Pancreas (tissue), 10 donors: ENCODE results near the gene C20orf173. TPM values are rescaled to one million over a fixed set of nuclear protein-coding genes. Genes with fewer than 3 reads are reported as not detected.

ENCODE experiments used
- ATAC-seq, 4 donors: fragments of 200-7000 bp; cut with Tn5 transposase; one replicate each; pipeline versions ENCODE4 v1.8.0 to v1.9.1; 2020; ENCODE audit warnings: mild to moderate bottlenecking in 4 of 4, moderate library complexity in 4 of 4
- DNase-seq, 6 donors: peaks; one replicate each; pipeline ENCODE4 v3.0.0-alpha.2; 2020
- FAIRE-seq: peaks from 2 replicates; lab custom pipeline; 2012; peaks lifted over from hg19 to GRCh38; lab: Jason Lieb, UNC
- H3K27ac ChIP-seq, 4 donors: fragments of 200-600 bp; sonication (generic); 1 replicate in 3 of 4; 2 replicates in 1 of 4; pipeline versions ENCODE4 v1.5.0 to v1.8.0; 2020
- H3K27me3 ChIP-seq, 4 donors: fragments of 200-600 bp; one replicate each; pipeline ENCODE4 v1.8.0; 2021
- H3K36me3 ChIP-seq, 3 donors: fragments of 200-600 bp; sonication (generic) in 1 of 3; one replicate each; pipeline versions ENCODE4 v1.5.0 to v1.8.0; 2020 to 2021
- H3K4me1 ChIP-seq, 3 donors: fragments of 200-600 bp; one replicate each; pipeline ENCODE4 v1.8.0; 2021
- H3K4me3 ChIP-seq, 4 donors: fragments of 200-600 bp; sonication (generic) in 2 of 4; one replicate each; pipeline versions ENCODE4 v1.5.0 to v1.8.0; 2020 to 2021
- H3K9me3 ChIP-seq, 4 donors: fragments of 200-600 bp; one replicate each; pipeline ENCODE4 v1.8.0; 2021
- WGBS, 2 donors: extraction: QIAGEN DNeasy Blood & Tissue Kit; methylation state at CpG; one replicate each; pipeline ENCODE4 v1.1.7; 2013; 5-methylcytosine and 5-hydroxymethylcytosine counted together
- intact Hi-C, 3 donors: fragments of 100-400 bp; cut with DNase I; formaldehyde crosslinking; loops; one replicate each; pipeline versions ENCODE4 v1.11.1 to v1.14.2; 2022
- polyA plus RNA-seq, 2 donors: library from polyadenylated mRNA; stranded (reverse); fragments of 200-250 nt; gene quantifications; one replicate each; pipeline ENCODE4 v1.2.3, GENCODE V29; 2013
- total RNA-seq, 6 donors: library from RNA; stranded (reverse); fragmentation: NEBNext Ultra II Directional in 4 of 6; extraction: Animal tissue kit (Norgen Biotek cat#: 25700) in 4 of 6; gene quantifications; one replicate each; pipeline versions ENCODE4 v1.2.1 to v1.2.4, GENCODE V29; 2021 to 2023
- TF ChIP-seq, protein P1 (sequence below), 4 donors: fragments of 200-600 bp; sonication (generic) in 3 of 4; IDR thresholded peaks; one replicate each; pipeline versions ENCODE4 v1.5.0 to v1.8.0; 2021; ENCODE audit warnings: antibody characterized with exemption in 4 of 4
- donor health status: healthy with polysubstance abuse.
- donor health status: DM: no; HTN: no; CAD: no; lungs with moderate emphysema.
- donor health status: DM: no; HTN: no; CAD: no.
- donor health status: control.
- donor health status: control.
- donor health status: Bipolar disorder and iron deficiency.
- donor health status: DM: yes; HTN: yes; CAD: no.
- donor health status: DM: no; HTN: no; CAD: no.
- donor health status: DM: no; HTN: no; CAD: no.
- donor health status: DM: yes; HTN: yes; CAD: no.

The C20orf173 gene
- total and polyA plus RNA-seq, 8 donors, result not detected

DNA sequence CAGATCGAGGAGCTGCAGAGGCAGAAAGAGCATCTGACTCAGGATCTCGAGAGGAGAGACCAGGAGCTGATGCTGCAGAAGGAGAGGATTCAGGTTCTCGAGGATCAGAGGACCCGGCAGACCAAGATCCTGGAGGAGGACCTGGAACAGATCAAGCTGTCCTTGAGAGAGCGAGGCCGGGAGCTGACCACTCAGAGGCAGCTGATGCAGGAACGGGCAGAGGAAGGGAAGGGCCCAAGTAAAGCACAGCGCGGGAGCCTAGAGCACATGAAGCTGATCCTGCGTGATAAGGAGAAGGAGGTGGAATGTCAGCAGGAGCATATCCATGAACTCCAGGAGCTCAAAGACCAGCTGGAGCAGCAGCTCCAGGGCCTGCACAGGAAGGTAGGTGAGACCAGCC is 26.2 kb downstream of the C20orf173 start:
- Histone ChIP-seq H3K27ac (no peak overlapping the region), H3K36me3 (peaks cover 0 to 30% (median 18%) of the 10 kb centered on the region in 3 donors), H3K27me3 (no peaks in the 10 kb centered on the region), H3K4me3 (no peak overlapping the region), H3K4me1 (no peaks in the 10 kb centered on the region), H3K9me3 (no peaks in the 10 kb centered on the region)
- no peak for DNase-seq
- intact Hi-C loops, result no loop called here
- no peak for FAIRE-seq
- no peak for ATAC-seq
- TF ChIP-seq, protein P1, sequence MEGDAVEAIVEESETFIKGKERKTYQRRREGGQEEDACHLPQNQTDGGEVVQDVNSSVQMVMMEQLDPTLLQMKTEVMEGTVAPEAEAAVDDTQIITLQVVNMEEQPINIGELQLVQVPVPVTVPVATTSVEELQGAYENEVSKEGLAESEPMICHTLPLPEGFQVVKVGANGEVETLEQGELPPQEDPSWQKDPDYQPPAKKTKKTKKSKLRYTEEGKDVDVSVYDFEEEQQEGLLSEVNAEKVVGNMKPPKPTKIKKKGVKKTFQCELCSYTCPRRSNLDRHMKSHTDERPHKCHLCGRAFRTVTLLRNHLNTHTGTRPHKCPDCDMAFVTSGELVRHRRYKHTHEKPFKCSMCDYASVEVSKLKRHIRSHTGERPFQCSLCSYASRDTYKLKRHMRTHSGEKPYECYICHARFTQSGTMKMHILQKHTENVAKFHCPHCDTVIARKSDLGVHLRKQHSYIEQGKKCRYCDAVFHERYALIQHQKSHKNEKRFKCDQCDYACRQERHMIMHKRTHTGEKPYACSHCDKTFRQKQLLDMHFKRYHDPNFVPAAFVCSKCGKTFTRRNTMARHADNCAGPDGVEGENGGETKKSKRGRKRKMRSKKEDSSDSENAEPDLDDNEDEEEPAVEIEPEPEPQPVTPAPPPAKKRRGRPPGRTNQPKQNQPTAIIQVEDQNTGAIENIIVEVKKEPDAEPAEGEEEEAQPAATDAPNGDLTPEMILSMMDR (IDR thresholded peaks at IDR 0.05), result no peak
- whole genome bisulfite sequencing, 2 donors, result 84 to 89% methylated on average over 10 of the region's 10 CpGs

DNA sequence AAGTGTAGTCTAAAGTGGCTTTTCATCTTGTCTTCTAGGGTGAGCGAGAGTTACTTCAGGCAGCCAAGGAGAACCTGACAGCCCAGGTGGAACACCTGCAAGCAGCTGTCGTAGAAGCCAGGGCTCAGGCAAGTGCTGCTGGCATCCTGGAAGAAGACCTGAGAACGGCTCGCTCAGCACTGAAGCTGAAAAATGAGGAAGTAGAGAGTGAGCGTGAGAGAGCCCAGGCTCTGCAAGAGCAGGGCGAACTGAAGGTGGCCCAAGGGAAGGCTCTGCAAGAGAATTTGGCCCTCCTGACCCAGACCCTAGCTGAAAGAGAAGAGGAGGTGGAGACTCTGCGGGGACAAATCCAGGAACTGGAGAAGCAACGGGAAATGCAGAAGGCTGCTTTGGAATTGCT is 27.1 kb downstream of the C20orf173 start:
- DNase-seq (no peak), FAIRE-seq (no peak), ATAC-seq (no peak)
- peaks cover 0 to 37% (median 18%) of the 10 kb centered on the region in 3 donors for H3K36me3 ChIP-seq
- no peaks in the 10 kb centered on the region for H3K27me3 ChIP-seq
- H3K9me3 ChIP-seq, result no peaks in the 10 kb centered on the region
- WGBS, 2 donors, result 85 to 93% methylated on average over 8 of the region's 8 CpGs
- TF ChIP-seq, protein P1 (IDR thresholded peaks at IDR 0.05), result no peak
- no peak overlapping the region for H3K4me3 ChIP-seq
- no peaks in the 10 kb centered on the region for H3K4me1 ChIP-seq
- no peak overlapping the region for H3K27ac ChIP-seq
- intact Hi-C loops, result no loop called here

DNA sequence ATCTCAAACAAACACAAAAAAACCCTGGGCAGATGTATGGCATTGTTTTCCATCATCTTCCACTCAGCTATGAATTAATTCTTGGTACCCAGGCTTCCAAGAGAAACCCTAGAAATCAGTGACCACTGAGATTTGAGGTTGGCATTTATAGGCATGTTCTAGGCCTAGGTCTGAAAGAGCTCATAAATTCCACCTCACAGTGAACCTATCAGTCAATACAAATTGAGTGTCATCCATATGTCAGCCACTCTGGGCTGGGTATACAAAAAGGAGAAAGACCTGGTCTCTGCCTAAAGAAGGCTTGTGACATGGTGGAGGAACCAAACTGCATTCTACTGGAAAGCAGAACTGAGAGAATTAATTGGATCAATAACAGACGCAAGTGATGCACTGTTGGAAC is 30.2 kb downstream of the C20orf173 start:
- FAIRE-seq (no peak), DNase-seq (no peak), ATAC-seq (no peak)
- TF ChIP-seq, protein P1 (IDR thresholded peaks at IDR 0.05), result no peak
- Histone ChIP-seq H3K36me3 (peaks cover 0 to 57% (median 18%) of the 10 kb centered on the region in 3 donors), H3K9me3 (no peaks in the 10 kb centered on the region), H3K27ac (no peak overlapping the region), H3K4me3 (no peak overlapping the region), H3K4me1 (no peaks in the 10 kb centered on the region), H3K27me3 (no peaks in the 10 kb centered on the region)
- WGBS, 2 donors, result 90 to 93% methylated on average over 1 of the region's 1 CpG
- intact Hi-C loops, result no loop called here

DNA sequence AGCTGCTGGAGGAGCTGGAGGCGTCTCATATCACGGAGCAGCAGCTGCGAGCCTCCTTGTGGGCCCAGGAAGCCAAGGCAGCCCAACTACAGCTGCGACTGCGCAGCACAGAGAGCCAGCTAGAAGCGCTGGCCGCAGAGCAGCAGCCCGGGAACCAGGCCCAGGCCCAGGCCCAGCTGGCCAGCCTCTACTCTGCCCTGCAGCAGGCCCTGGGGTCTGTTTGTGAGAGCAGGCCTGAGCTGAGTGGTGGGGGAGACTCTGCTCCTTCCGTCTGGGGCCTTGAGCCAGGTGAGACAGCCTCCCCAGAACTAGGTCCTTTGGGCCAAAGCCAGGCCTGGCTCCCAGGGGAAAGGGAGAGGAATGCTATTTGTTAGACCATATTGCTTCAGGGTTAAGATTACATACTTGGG is 31.7 kb downstream of the C20orf173 start:
- Histone ChIP-seq H3K9me3 (no peaks in the 10 kb centered on the region), H3K27ac (no peak overlapping the region), H3K4me3 (no peak overlapping the region), H3K36me3 (peaks cover 0 to 54% (median 14%) of the 10 kb centered on the region in 3 donors), H3K27me3 (no peaks in the 10 kb centered on the region), H3K4me1 (no peaks in the 10 kb centered on the region)
- intact Hi-C loops, result no loop called here
- WGBS, 2 donors, result 88 to 98% methylated on average over 8 to 9 of the region's 9 CpGs
- TF ChIP-seq, protein P1 (IDR thresholded peaks at IDR 0.05), result no peak
- FAIRE-seq (no peak), ATAC-seq (peak in 3 of 4 donors; percentile 67 to 72 (median 67)), DNase-seq (peak in 3 of 6 donors; percentile 18 to 50 (median 34))

DNA sequence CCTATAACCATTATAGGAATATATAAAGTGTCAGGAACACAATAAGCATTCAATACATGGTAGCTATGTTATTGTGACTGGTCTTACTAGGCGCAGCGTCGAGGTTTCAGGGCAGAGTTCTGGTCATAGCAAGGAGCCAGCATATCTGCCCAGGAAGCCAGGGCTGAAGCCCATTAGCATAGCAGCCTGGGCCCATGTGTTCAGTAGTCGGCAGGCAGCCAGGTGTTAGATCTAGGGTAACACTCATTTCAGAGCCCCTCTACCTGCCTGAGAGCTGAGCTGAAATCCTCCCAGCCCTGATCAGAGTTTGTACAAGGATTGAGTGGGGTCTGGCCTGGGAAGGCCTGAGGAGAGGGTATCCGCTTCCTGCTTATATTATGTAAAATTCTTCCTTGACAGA is 32.1 kb downstream of the C20orf173 start:
- no peak for DNase-seq
- no peak for FAIRE-seq
- H3K4me3 ChIP-seq, result no peak overlapping the region
- no peak overlapping the region for H3K27ac ChIP-seq
- peaks cover 0 to 49% (median 10%) of the 10 kb centered on the region in 3 donors for H3K36me3 ChIP-seq
- 91 to 95% methylated on average over 5 of the region's 5 CpGs for WGBS, 2 donors
- TF ChIP-seq, protein P1 (IDR thresholded peaks at IDR 0.05), result no peak
- no peaks in the 10 kb centered on the region for H3K4me1 ChIP-seq
- no peak for ATAC-seq
- H3K27me3 ChIP-seq, result no peaks in the 10 kb centered on the region
- no peaks in the 10 kb centered on the region for H3K9me3 ChIP-seq
- intact Hi-C loops, result no loop called here
